Measurements from ENCODE around the gene RPUSD1.
"Not testable (repeated sequence)": the region's sequence is repeated elsewhere in the genome, so short reads cannot be mapped to it uniquely, and the experiment has no call there.

RPUSD1 gene

GRCh38 chr16:766008-766819 is 22.0 kb downstream of the RPUSD1 start:
- DNase-seq (ENCODE audit: low spot score): no peak

- DNase-seq (ENCODE audit: low spot score): no peak
These were observed 22.7 kb downstream of the RPUSD1 start for GRCh38 chr16:765488-765865.

GRCh38 chr16:764848-765487 is 23.2 kb downstream of the RPUSD1 start:
- no peak for DNase-seq (ENCODE audit: low spot score)

- no peak for DNase-seq (ENCODE audit: low spot score)
These were observed 23.9 kb downstream of the RPUSD1 start for GRCh38 chr16:764184-764750.

- DNase-seq (ENCODE audit: low spot score): no peak
These were observed 24.6 kb downstream of the RPUSD1 start for GRCh38 chr16:763369-764183.

GRCh38 chr16:762595-763268 is 25.4 kb downstream of the RPUSD1 start:
- no peak for DNase-seq (ENCODE audit: low spot score)

GRCh38 chr16:761625-762513 is 26.3 kb downstream of the RPUSD1 start:
- DNase-seq (ENCODE audit: low spot score): no peak

GRCh38 chr16:760545-761343 is 27.4 kb downstream of the RPUSD1 start, which contains the start of gene MSLN:
Gene MSLN (plus strand): TSS chr16:760734. CDS start chr16:762681, 1,947 bp downstream.
- DNase-seq (ENCODE audit: low spot score): peak; percentile 61

GRCh38 chr16:760065-760464 is 28.1 kb downstream of the RPUSD1 start:
- DNase-seq (ENCODE audit: low spot score): no peak

GRCh38 chr16:759110-759910 is 28.9 kb downstream of the RPUSD1 start:
- DNase-seq (ENCODE audit: low spot score): no peak

- no peak for DNase-seq (ENCODE audit: low spot score)
These were observed 31.8 kb downstream of the RPUSD1 start for GRCh38 chr16:756428-756827.

- no peak for DNase-seq (ENCODE audit: low spot score)
These were observed 33.5 kb downstream of the RPUSD1 start for GRCh38 chr16:754656-755055.

- DNase-seq (ENCODE audit: low spot score): not testable (repeated sequence)
These were observed 34.0 kb downstream of the RPUSD1 start for GRCh38 chr16:754121-754607.

- no peak for DNase-seq (ENCODE audit: low spot score)
These were observed 36.2 kb downstream of the RPUSD1 start for GRCh38 chr16:752007-752312.

GRCh38 chr16:751152-752006 is 36.8 kb downstream of the RPUSD1 start:
- DNase-seq (ENCODE audit: low spot score): no peak

- peak; percentile 40 for DNase-seq (ENCODE audit: low spot score)
These were observed 37.7 kb downstream of the RPUSD1 start for GRCh38 chr16:750485-750884.

- no peak for DNase-seq (ENCODE audit: low spot score)
These were observed 39.2 kb downstream of the RPUSD1 start for GRCh38 chr16:749010-749409.

All from kidney tubule cell (primary cell).